HepG2 (cell line): Measurements from ENCODE around the gene UBE2O. TPM values are rescaled to one million over a fixed set of nuclear protein-coding genes. Genes with fewer than 3 reads are reported as not detected.
A peak's percentile ranks its signal among the peaks of the same experiment; 100 is the strongest.

Experiments
- ATAC-seq: fragments of 200-7000 bp; cut with Tn5 transposase; 3 replicates; pipeline ENCODE4 v1.9.1; 2020; ENCODE audit warnings: mild to moderate bottlenecking, moderate library complexity
- BruUV-seq: library from RNA; stranded (reverse); fragments of 400-500 nt; replicated peaks from 2 replicates; lab custom pipeline; 2021; lab: Mats Ljungman, UMichigan
- CTCF ChIA-PET: fragments of 300-600 bp; formaldehyde crosslinking; extraction: SDS; loops from one replicate; lab custom pipeline; 2021; ENCODE audit warnings: low total read pairs, inconsistent platforms, low intra/inter-chr PET ratio; lab: Yijun Ruan, JAX
- POLR2A ChIA-PET: fragments of 350-600 bp; sonication (Branson Sonifier 250); formaldehyde crosslinking; loops from one replicate; lab custom pipeline; 2020; ENCODE audit warnings: antibody characterized with exemption, inconsistent platforms; lab: Yijun Ruan, JAX
- DNase-seq: peaks from one replicate; pipeline ENCODE4 v3.0.0-alpha.2; 2015; ENCODE audit warnings: low spot score
- FAIRE-seq: peaks from 3 replicates; lab custom pipeline; 2011; peaks lifted over from hg19 to GRCh38; lab: Jason Lieb, UNC
- H2AFZ ChIP-seq: one replicate; pipeline ENCODE4 v1.6.1; 2011; ENCODE audit warnings: low read length, inconsistent platforms
- H3K27ac ChIP-seq: fragments of 300-600 bp; 3 replicates; pipeline ENCODE4 v1.8.0; 2011; ENCODE audit warnings: mixed run types, mild to moderate bottlenecking, mixed read lengths, low read length, inconsistent platforms; ENCODE audit not compliant: insufficient read depth; ENCODE audit errors: extremely low read length
- H3K27me3 ChIP-seq, 2 experiments: fragments of 200-600 bp in 1 of 2; 2 replicates in 1 of 2; 3 replicates in 1 of 2; pipeline versions ENCODE4 v1.6.0 to v1.8.0; 2011; ENCODE audit warnings: low read length in 2 of 2, mild to moderate bottlenecking in 2 of 2, moderate library complexity in 2 of 2, inconsistent platforms in 1 of 2; ENCODE audit not compliant: insufficient read depth in 2 of 2, control insufficient read depth in 1 of 2
- H3K36me3 ChIP-seq, 2 experiments: fragments of 200-600 bp in 1 of 2; replicated peaks in 1 of 2; 2 replicates in 1 of 2; 3 replicates in 1 of 2; pipeline versions ENCODE4 v1.5.1 to v1.8.0; 2011; ENCODE audit warnings: low read length in 2 of 2, inconsistent platforms in 1 of 2; ENCODE audit not compliant: insufficient read depth in 2 of 2, control insufficient read depth in 1 of 2
- H3K4me1 ChIP-seq: 2 replicates; pipeline ENCODE4 v1.5.1; 2012; ENCODE audit warnings: low read length, inconsistent platforms; ENCODE audit not compliant: insufficient read depth
- H3K4me2 ChIP-seq: 2 replicates; pipeline ENCODE4 v1.6.0; 2011; ENCODE audit warnings: low read depth, low read length, inconsistent platforms
- H3K4me3 ChIP-seq, 3 experiments: fragments of 200-600 bp in 1 of 3; sonication (generic), shearing (Covaris generic) in 1 of 3; replicated peaks in 1 of 3; 2 replicates each; pipeline ENCODE4 v1.5.1; 2011 to 2016; ENCODE audit warnings: low read length in 3 of 3, inconsistent platforms in 2 of 3, low read depth in 2 of 3, mild to moderate bottlenecking in 2 of 3, control low read depth in 1 of 3, mixed read lengths in 1 of 3; ENCODE audit not compliant: insufficient read depth in 1 of 3
- H3K79me2 ChIP-seq: one replicate; pipeline ENCODE4 v1.6.1; 2011; ENCODE audit warnings: low read length, inconsistent platforms; ENCODE audit not compliant: insufficient read depth
- H3K9ac ChIP-seq: 2 replicates; pipeline ENCODE4 v1.6.0; 2011; ENCODE audit warnings: mild to moderate bottlenecking, low read depth, low read length, inconsistent platforms; ENCODE audit not compliant: insufficient read depth
- H3K9me3 ChIP-seq: 2 replicates; pipeline ENCODE4 v1.5.1; 2012; ENCODE audit warnings: mild to moderate bottlenecking, low read length
- H4K20me1 ChIP-seq: 2 replicates; pipeline ENCODE4 v1.6.0; 2011; ENCODE audit warnings: inconsistent platforms, mild to moderate bottlenecking, low read length, moderate library complexity; ENCODE audit not compliant: insufficient read depth
- ARHGAP35 ChIP-seq: sonication (generic); formaldehyde crosslinking; IDR thresholded peaks from 2 replicates; pipeline ENCODE4 v1.9.0; 2022; ENCODE audit warnings: mild to moderate bottlenecking, inconsistent platforms, moderate library complexity, missing genetic modification reagents, borderline replicate concordance
- ARID2 ChIP-seq: sonication (generic); formaldehyde crosslinking; IDR thresholded peaks from 2 replicates; pipeline ENCODE4 v1.8.1; 2022; ENCODE audit warnings: mild to moderate bottlenecking, missing genetic modification reagents, borderline replicate concordance
- EP300 ChIP-seq, 3 experiments: sonication (generic) in 1 of 3; formaldehyde crosslinking in 1 of 3; IDR thresholded peaks; 2 replicates each; pipeline versions ENCODE4 v1.5.1 to v1.6.1; 2011 to 2020; ENCODE audit warnings: low read depth in 2 of 3, low read length in 2 of 3, borderline replicate concordance in 1 of 3, improper control_type of control experiment in 1 of 3, mild to moderate bottlenecking in 1 of 3, missing genetic modification reagents in 1 of 3, moderate library complexity in 1 of 3
- HNF4G ChIP-seq, 2 experiments: sonication (generic) in 1 of 2; formaldehyde crosslinking in 1 of 2; IDR thresholded peaks; 2 replicates each; pipeline versions ENCODE4 v1.4.0 to v1.6.1; 2011 to 2020; ENCODE audit warnings: borderline replicate concordance in 2 of 2, low read depth in 2 of 2, mild to moderate bottlenecking in 2 of 2, low read length in 1 of 2, missing genetic modification reagents in 1 of 2, moderate library complexity in 1 of 2
- JARID2 ChIP-seq: sonication (generic); formaldehyde crosslinking; IDR thresholded peaks from 2 replicates; pipeline ENCODE4 v1.8.1; 2023; ENCODE audit warnings: missing genetic modification reagents, inconsistent platforms; ENCODE audit not compliant: insufficient replicate concordance
- KLF11 ChIP-seq: IDR thresholded peaks from 2 replicates; pipeline ENCODE4 v1.6.1; 2016; ENCODE audit warnings: missing compliant biosample characterization
- PTBP1 ChIP-seq: fragments of 200-400 bp; formaldehyde crosslinking; IDR thresholded peaks from 2 replicates; pipeline ENCODE4 v1.6.1; 2018; ENCODE audit warnings: low read length, low read depth; ENCODE audit not compliant: poor library complexity, severe bottlenecking
- STAG1 ChIP-seq: sonication (generic); formaldehyde crosslinking; IDR thresholded peaks from 2 replicates; pipeline ENCODE4 v1.4.0; 2020; ENCODE audit warnings: missing genetic modification reagents
- ZNF280D ChIP-seq: sonication (generic); formaldehyde crosslinking; IDR thresholded peaks from 2 replicates; pipeline ENCODE4 v1.5.1; 2020; ENCODE audit warnings: mild to moderate bottlenecking, missing genetic modification reagents
- ZNF879 ChIP-seq: sonication (generic); formaldehyde crosslinking; IDR thresholded peaks from 2 replicates; pipeline ENCODE4 v1.8.1; 2023; ENCODE audit warnings: missing genetic modification reagents
- WGBS: methylation state at CpG from one replicate; pipeline ENCODE4 v1.1.6; 2017; ENCODE audit warnings: low lambda C conversion rate; 5-methylcytosine and 5-hydroxymethylcytosine counted together
- in situ Hi-C: cut with HindIII; loops from 2 replicates; pipeline ENCODE4 v1.10.0; 2017; ENCODE audit warnings: low pct_unique_long_range_greater_than_20kb; ENCODE audit not compliant: extremely low pct_ligation_motif_present
- intact Hi-C: fragments of 100-400 bp; cut with micrococcal nuclease; formaldehyde crosslinking; loops from one replicate; pipeline ENCODE4 v1.10.0; 2022; ENCODE audit not compliant: unreplicated experiment
- polyA plus RNA-seq, 8 experiments: library from polyadenylated mRNA; depleted of rRNA in 3 of 8; stranded (reverse) in 7 of 8; unstranded in 1 of 8; fragments of >200 nt; fragmentation: Illumina TruSeq in 4 of 8; extraction: Trizol in 4 of 8; gene quantifications; 2 replicates each; pipeline versions ENCODE4 v1.2.1 to v1.2.3, GENCODE V29; 2011 to 2016; ENCODE audit warnings: low read depth in 4 of 8, missing spikeins in 1 of 8, mixed read lengths in 1 of 8; ENCODE audit not compliant: insufficient read depth in 1 of 8
- total RNA-seq, 5 experiments: library from RNA; depleted of rRNA; stranded (reverse); fragments of >200 nt; fragmentation: Illumina TruSeq; extraction: Trizol; gene quantifications; 2 replicates each; pipeline ENCODE4 v1.2.3, GENCODE V29; 2016; ENCODE audit warnings: low read depth in 1 of 5
- TF ChIP-seq, protein P1 (sequence below), 2 experiments: sonication (generic) in 1 of 2; formaldehyde crosslinking in 1 of 2; IDR thresholded peaks; 2 replicates each; pipeline versions ENCODE4 v1.4.0 to v1.6.1; 2018 to 2020; ENCODE audit warnings: missing genetic modification reagents in 2 of 2, borderline replicate concordance in 1 of 2, low read depth in 1 of 2, mild to moderate bottlenecking in 1 of 2, missing biosample characterization in 1 of 2
- TF ChIP-seq, protein P2 (sequence below): sonication (generic); formaldehyde crosslinking; IDR thresholded peaks from 2 replicates; pipeline ENCODE4 v1.4.0; 2020; ENCODE audit warnings: missing genetic modification reagents

UBE2O gene
- total and polyA plus RNA-seq, 2 of the 13 experiments (the other 11 are each of a cell fraction or from before 2014, with no cell fraction given), result 21.5 to 23.5 TPM

GRCh38 chr17:76397687-76398522 lies 55.0 kb downstream of the UBE2O start (continued):
- TF ChIP-seq, protein P1, sequence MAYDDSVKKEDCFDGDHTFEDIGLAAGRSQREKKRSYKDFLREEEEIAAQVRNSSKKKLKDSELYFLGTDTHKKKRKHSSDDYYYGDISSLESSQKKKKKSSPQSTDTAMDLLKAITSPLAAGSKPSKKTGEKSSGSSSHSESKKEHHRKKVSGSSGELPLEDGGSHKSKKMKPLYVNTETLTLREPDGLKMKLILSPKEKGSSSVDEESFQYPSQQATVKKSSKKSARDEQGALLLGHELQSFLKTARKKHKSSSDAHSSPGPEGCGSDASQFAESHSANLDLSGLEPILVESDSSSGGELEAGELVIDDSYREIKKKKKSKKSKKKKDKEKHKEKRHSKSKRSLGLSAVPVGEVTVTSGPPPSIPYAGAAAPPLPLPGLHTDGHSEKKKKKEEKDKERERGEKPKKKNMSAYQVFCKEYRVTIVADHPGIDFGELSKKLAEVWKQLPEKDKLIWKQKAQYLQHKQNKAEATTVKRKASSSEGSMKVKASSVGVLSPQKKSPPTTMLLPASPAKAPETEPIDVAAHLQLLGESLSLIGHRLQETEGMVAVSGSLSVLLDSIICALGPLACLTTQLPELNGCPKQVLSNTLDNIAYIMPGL (CRISPR knock-in tag; IDR thresholded peaks at IDR 0.05; ENCODE audit: borderline replicate concordance in 1 of 2, low read depth in 1 of 2), result peak; percentile 45 to 66; a peak in 2 of 4 replicates
- TF ChIP-seq EP300 (IDR thresholded peaks at IDR 0.05; ENCODE audit: low read depth in 2 of 2, low read length in 2 of 2), result no peak
- peak; percentile 42; the same call in 1 of the 2 replicates for TF ChIP-seq EP300 (CRISPR knock-in tag; IDR thresholded peaks at IDR 0.05; ENCODE audit: borderline replicate concordance)
- peak; percentile 68 for TF ChIP-seq JARID2 (CRISPR knock-in tag)
- TF ChIP-seq ZNF879 (CRISPR knock-in tag), result no peak
- TF ChIP-seq ARHGAP35 (CRISPR knock-in tag), result peak; percentile 55; the same call in 1 of the 2 replicates
- 0 out of 2 replicates have a peak, but pooled peaks have one; percentile 19 for TF ChIP-seq KLF11 (CRISPR knock-in tag)
- TF ChIP-seq STAG1 (CRISPR knock-in tag), result peak; percentile 99

GRCh38 chr17:76397184-76397583 lies 55.8 kb downstream of the UBE2O start:
- in situ Hi-C loops, result loop anchor here (5.0 kb wide), 1 partner anchor 95 kb away; no protein-coding TSS in a partner anchor
- no peak overlapping the region for H3K4me2 ChIP-seq
- BruUV-seq, result no TSS peak
- H3K9ac ChIP-seq, result no peak overlapping the region
- H2AFZ ChIP-seq, result no peak overlapping the region
- 91% methylated on average over 8 of the region's 8 CpGs for WGBS
- intact Hi-C loops, result no loop called here
- no peaks in the 10 kb centered on the region for H3K27me3 ChIP-seq
- no peak overlapping the region for H3K27ac ChIP-seq
- H3K79me2 ChIP-seq, result no peaks in the 10 kb centered on the region
- POLR2A ChIA-PET, result interaction anchor here (0.8 to 2.6 kb wide), 15 partner anchors 9 to 133 kb away, joined by 3 to 18 read pairs (median 5); partner anchors contain the start of genes SPHK1 and UBALD2
- no peak for DNase-seq
- FAIRE-seq, result no peak
- no peaks in the 10 kb centered on the region for H3K4me1 ChIP-seq
- H3K9me3 ChIP-seq, result no peaks in the 10 kb centered on the region
- CTCF ChIA-PET, result interaction anchor here (1.2 to 2.3 kb wide), 3 partner anchors 12 to 93 kb away, joined by 4 to 14 read pairs (median 4); no protein-coding TSS in a partner anchor
- H3K36me3 ChIP-seq, result peaks cover 66 to 81% of the 10 kb centered on the region in 2 experiments
- peak; percentile 10; the same call in 1 of the 3 replicates for ATAC-seq
- no peak overlapping the region for H3K4me3 ChIP-seq
- peaks cover 4% of the 10 kb centered on the region; the same call in 1 of the 2 replicates for H4K20me1 ChIP-seq
- TF ChIP-seq, protein P2, sequence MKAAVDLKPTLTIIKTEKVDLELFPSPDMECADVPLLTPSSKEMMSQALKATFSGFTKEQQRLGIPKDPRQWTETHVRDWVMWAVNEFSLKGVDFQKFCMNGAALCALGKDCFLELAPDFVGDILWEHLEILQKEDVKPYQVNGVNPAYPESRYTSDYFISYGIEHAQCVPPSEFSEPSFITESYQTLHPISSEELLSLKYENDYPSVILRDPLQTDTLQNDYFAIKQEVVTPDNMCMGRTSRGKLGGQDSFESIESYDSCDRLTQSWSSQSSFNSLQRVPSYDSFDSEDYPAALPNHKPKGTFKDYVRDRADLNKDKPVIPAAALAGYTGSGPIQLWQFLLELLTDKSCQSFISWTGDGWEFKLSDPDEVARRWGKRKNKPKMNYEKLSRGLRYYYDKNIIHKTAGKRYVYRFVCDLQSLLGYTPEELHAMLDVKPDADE, result no peak
- TF ChIP-seq ZNF280D (CRISPR knock-in tag) (no peak), PTBP1 (no peak), HNF4G (IDR thresholded peaks at IDR 0.05; ENCODE audit: borderline replicate concordance, low read depth, low read length) (no peak), HNF4G (CRISPR knock-in tag; IDR thresholded peaks at IDR 0.05; ENCODE audit: borderline replicate concordance, low read depth) (no peak), ARID2 (no peak)
